ENCODE results near the gene NT5DC4. TPM values are rescaled to one million over a fixed set of nuclear protein-coding genes. Genes with fewer than 3 reads are reported as not detected.

NT5DC4 gene
- 0.12 TPM for total RNA-seq

DNA sequence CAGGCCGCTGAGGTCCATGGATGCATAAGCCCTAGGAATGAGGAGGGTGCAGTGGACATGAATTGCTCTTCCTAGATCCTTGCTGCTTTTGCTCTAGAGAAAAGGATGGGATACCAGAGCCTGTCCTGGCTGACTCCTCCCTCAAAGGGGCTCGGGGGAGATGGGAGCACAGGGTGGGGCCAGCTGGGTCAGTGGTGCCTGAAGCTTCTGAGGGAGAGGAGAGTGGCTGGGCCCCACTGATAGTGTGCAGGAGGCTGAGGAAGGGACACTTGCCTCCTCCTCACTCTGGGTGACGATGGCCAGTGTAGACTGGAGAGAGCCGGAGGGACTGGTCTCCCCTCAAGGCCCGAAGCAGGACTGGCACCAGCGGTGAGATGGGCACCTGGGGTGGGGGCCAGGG is at the start of gene NT5DC4:
Gene NT5DC4, plus strand, starts transcription at position 236 of the 400 bp plus-strand sequence. Its CDS starts 60 bp downstream, at position 296.
- no peak for DNase-seq (ENCODE audit: low spot score)

GRCh38 chr2:112671801-112672200 is 49.0 kb upstream of the NT5DC4 start:
- no peak for DNase-seq (ENCODE audit: low spot score)

DNA sequence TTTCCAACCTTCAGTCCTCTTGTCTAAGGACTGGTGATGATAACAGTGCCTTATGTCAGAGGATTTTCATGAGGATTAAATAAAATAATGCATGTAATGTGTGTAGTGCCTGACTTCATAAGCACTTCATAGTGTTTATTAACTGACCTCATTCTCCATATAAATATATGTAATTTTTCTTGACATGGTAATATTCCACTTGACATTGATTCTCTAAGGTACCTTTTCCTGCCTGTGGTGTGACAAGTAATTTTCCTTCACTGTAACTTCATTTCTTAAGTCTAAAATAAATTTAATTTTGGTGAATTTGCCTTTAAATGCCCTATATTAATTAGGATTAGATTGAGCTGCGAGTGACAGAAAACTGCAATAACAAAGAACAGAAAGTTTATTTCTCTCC is 47.8 kb upstream of the NT5DC4 start:
- DNase-seq (ENCODE audit: low spot score) = no peak

DNA sequence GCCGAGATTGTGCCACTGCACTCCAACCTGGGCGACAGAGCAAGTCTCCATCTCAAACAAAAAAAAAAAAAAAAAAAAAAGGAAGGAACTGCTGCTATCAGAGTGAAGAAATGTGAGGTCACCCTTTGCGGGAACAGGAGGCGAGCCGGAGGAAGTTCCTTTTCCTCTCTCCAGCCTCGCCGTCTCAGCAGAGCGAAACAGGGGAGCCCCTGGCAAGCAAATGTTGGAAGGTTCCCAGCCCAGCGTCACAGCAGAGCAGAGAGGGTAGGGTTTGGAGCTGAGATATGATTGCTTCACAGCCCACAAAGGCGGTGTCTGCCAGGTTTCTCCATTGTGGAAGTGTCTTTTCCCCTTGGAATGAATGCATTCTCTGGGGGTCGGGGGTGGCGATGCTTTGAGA is 46.6 kb upstream of the NT5DC4 start:
- peak; percentile 45 for DNase-seq (ENCODE audit: low spot score)

DNA sequence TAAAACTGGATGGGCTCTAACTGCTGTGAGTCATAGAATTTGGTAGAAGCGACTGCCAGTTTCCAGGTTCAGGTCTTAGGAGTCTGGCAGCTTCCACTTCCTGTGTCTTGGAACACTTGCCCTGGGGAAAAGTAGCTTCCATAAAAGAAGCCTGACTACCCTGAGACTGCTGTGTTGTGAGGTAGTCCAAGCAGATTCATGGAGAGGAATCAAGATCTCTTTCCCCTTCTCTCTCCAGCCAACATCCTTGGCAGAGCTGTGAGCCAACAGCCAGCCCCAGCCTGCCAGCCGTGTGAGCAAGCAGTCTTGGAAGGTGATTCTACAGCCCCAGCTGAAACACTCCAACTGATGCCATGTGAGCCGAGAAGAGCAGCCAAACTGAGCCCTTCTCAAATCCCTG is 41.3 kb upstream of the NT5DC4 start:
- no peak for DNase-seq (ENCODE audit: low spot score)

GRCh38 chr2:112680666-112681101 is 40.1 kb upstream of the NT5DC4 start:
- DNase-seq (ENCODE audit: low spot score) = no peak

GRCh38 chr2:112682101-112682500 is 38.7 kb upstream of the NT5DC4 start:
- no peak for DNase-seq (ENCODE audit: low spot score)

DNA sequence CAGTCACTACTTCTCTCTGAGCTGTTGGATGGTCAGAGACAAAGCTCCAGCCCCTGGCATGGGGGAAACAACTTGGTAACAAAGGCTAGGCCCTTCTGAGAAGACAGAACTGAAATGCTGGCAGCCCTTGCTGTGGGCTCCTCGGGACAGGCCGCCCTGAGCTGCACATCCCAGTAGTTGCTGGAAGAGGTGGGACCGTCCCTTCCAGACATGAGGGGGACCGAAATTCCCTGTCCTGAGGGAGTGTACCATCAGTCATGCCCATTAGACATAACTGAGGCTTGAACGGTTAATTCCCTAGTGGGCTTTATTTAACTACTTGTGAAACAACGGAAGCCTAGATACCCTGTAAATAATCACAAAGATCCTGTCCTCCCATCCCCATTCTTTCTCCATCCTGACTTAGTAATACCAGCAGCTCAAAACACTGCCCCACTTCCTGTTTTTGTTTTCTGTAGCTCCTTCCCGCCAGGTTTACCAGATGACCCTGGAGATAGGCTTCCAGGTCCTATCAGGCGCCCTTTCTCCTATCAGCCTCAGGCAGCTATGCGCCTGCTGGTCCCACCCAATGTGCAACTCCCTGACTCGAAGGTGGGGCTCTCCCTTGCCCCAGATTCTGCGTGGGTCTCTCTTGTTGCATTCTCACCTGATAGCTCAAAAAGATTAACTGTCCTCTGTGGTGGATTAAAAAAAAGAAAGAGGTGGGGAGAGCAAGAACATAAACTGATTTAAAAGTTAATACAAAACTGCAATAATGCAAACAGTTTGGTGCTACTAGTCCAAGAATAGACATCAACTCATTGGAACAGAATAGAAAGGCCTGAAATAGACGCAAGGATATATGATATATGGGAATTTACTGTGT is 37.0 kb upstream of the NT5DC4 start:
- no peak for DNase-seq (ENCODE audit: low spot score)

DNA sequence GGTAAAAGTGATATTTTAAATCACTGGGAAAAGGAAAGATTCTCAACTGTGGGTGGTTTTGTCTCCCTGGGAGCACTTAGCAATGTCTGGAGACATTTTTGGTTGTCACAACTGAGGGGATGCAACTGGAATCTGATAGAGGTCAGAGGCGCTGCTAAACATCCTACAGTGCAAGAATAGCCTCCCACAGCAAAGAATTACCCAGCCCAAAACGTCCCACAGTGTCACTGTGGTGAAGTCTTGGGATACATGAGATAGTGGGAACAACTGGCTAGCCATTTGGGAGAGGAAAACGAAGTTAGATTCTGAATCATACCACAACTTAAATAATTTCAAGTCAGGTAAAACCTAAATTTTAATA is 36.4 kb upstream of the NT5DC4 start:
- DNase-seq (ENCODE audit: low spot score) = no peak

GRCh38 chr2:112685271-112685884 is 35.4 kb upstream of the NT5DC4 start:
- DNase-seq (ENCODE audit: low spot score) = no peak

DNA sequence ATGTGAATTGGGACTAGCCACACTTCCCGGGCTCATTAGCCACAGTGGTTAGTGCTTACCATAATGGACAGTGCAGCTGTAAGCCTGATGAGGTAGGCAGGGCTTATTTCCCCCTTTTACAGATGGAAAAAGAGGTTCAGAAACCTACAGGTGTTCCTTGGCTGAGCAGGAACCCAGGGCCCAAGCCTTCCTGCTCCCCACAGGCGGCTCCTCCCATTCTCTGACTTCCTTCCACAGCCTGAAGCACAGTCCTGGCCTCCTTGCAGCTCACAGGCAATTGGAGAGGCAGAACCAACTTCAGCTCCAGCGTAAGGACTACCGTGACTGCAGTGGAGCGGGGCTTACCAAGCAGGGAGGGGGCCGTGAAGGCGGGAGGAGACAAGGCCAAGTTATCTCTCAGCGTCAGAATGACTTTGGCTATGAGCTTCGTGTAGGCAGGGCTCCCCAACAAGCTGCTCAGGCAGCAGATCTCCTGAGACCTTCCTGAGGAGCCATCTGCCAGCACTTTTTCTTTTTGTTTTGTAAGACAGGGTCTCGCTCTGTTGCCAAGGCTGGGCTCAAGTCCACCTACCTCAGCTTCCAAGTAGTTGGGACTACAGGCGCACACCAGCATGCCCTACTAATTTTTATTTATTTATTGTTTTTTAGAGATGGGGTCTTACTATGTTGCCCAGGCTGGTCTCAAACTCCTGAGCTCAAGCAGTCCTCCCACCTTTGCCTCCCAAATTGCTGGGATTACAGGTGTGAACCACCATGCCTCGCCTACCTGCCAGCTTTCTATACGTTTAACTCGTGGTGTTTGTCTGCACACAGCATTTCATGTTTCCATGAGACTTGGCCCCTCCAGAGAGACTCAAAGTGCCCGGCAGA is 34.2 kb upstream of the NT5DC4 start:
- DNase-seq (ENCODE audit: low spot score) = no peak

- DNase-seq (ENCODE audit: low spot score) = no peak
Measured at GRCh38 chr2:112687522-112687921, 33.3 kb upstream of the NT5DC4 start.

- no peak for DNase-seq (ENCODE audit: low spot score)
Measured at GRCh38 chr2:112688086-112688880, 32.5 kb upstream of the NT5DC4 start.

DNA sequence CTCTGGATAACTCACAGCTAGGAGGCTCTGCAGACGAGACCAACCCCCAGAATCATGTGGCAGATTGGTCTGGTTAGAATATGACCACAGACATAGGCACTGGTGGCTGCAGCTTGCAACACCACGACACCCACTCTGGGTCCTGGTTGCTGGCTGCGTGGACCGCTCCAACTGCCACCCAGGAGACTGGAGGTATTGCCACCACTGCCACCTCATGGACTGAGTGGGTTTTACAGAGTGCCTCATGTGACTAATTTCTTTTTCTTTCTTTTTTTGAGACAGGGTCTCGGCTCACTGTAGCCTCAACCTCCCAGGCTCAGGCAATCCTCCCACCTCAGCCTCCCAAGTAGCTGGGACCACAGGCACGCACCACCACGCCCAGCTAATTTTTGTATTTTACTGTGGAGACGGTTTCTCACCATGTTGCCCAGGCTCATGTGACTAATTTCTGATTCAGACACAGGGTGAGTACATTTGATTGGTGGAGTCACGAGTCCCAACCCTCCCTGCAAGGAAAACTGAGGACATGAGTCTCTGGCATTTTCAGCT is 29.9 kb upstream of the NT5DC4 start:
- peak; percentile 69 for DNase-seq (ENCODE audit: low spot score)

DNA sequence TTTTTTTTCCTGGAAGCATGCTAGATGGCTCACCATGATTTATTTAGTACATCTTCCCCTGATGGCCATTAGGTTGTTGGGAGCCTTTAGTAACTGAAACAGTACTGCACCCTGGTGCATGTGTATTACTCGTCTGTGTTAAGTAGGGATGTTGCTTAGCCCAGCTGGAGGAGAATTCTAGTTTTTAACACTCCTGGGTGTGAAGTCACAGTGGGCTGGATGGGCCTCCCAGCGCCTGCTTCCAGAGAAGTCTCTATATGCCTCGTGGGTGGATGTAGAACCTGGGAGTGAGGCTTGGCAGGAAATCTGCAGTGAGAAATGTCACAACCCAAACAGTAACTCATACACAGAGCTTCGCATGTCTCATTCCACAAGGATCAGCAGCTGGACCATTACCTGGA is 28.9 kb upstream of the NT5DC4 start:
- no peak for DNase-seq (ENCODE audit: low spot score)

- DNase-seq (ENCODE audit: low spot score) = peak; percentile 93
Measured at GRCh38 chr2:112692495-112692911, 28.3 kb upstream of the NT5DC4 start.

DNA sequence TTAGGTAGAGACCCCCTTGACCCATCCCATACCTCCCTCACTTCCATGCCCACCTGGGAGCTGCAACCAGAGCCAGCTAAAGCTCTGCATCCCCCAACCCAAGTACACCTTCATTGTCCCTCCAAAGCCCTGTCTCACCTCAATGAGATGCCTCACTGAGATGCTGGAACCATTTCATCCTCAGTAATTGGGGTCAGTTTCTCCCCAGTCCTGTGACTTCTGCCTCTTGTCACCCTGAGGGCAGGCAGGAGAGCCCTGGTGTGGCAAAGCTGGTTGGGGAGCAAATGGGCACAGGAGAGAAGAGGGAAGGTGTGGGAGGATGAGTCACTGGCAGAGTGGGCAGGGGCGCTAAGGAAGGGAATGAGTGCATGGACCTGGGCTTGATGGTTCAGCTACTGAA is 27.9 kb upstream of the NT5DC4 start:
- DNase-seq (ENCODE audit: low spot score) = no peak

GRCh38 chr2:112693596-112693995 is 27.2 kb upstream of the NT5DC4 start:
- DNase-seq (ENCODE audit: low spot score) = no peak

DNA sequence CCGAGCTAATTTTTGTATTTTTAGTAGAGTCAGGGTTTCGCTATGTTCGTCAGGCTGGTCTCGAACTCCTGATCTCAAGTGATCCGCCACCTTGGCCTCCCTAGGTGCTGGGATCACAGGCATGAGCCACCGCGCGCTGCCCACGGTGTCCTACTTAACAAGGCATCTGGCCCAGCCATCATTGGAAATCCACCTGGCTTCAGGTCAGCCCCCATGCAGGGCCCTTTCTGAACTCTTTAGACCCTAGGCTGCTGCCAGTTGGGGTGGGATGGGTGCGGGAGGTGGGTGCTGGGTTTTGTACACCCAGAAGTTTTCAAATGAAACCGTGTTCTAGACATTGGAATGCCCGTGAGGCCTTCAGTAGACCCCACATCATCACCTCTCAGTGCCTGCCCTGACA is 26.6 kb upstream of the NT5DC4 start:
- DNase-seq (ENCODE audit: low spot score) = no peak

GRCh38 chr2:112698834-112699515 is 21.8 kb upstream of the NT5DC4 start:
- DNase-seq (ENCODE audit: low spot score) = no peak

Data from mucosa of gallbladder (tissue), 1 donor.